ENCODE results near the gene KMT2D.

Gene KMT2D

GRCh38 chr12:49093792-49094159, 33.2 kb upstream of the KMT2D start:
- DNase-seq (ENCODE audit: extremely low spot score) = no peak
- POLR2A ChIA-PET = interaction anchor here (1.1 to 1.7 kb wide), 3 partner anchors 14 to 37 kb away, joined by 4 to 8 read pairs (median 4); partner anchors contain the start of gene TUBA1B
- TF ChIP-seq SUZ12 (IDR thresholded peaks at IDR 0.05) (no peak), BHLHE40 (IDR thresholded peaks at IDR 0.05; ENCODE audit: borderline replicate concordance) (no peak), ELF4 (IDR thresholded peaks at IDR 0.05) (no peak), L3MBTL2 (conservative IDR thresholded peaks at IDR 0.05) (no peak), LEF1 (IDR thresholded peaks at IDR 0.05; ENCODE audit: borderline replicate concordance) (no peak), FOXA1 (IDR thresholded peaks at IDR 0.05) (no peak), FOXM1 (IDR thresholded peaks at IDR 0.05; ENCODE audit: borderline replicate concordance) (no peak), CTBP1 (IDR thresholded peaks at IDR 0.05; ENCODE audit: borderline replicate concordance) (no peak), SP1 (IDR thresholded peaks at IDR 0.05) (no peak), ZNF384 (IDR thresholded peaks at IDR 0.05) (no peak), HDGF (IDR thresholded peaks at IDR 0.05; ENCODE audit: borderline replicate concordance) (no peak), NFRKB (IDR thresholded peaks at IDR 0.05) (no peak), PKNOX1 (IDR thresholded peaks at IDR 0.05) (no peak), TARDBP (IDR thresholded peaks at IDR 0.05) (no peak), ARNT (IDR thresholded peaks at IDR 0.05) (no peak), FOXK2 (IDR thresholded peaks at IDR 0.05) (no peak)

GRCh38 chr12:49092816-49093406, 32.3 kb upstream of the KMT2D start:
- TF ChIP-seq NFRKB (IDR thresholded peaks at IDR 0.05) = no peak
- no peak for TF ChIP-seq ELF4 (IDR thresholded peaks at IDR 0.05)
- no peak for TF ChIP-seq LEF1 (IDR thresholded peaks at IDR 0.05; ENCODE audit: borderline replicate concordance)
- TF ChIP-seq ZNF384 (IDR thresholded peaks at IDR 0.05) = no peak
- TF ChIP-seq FOXM1 (IDR thresholded peaks at IDR 0.05; ENCODE audit: borderline replicate concordance) = no peak
- TF ChIP-seq CTBP1 (IDR thresholded peaks at IDR 0.05; ENCODE audit: borderline replicate concordance) = no peak
- TF ChIP-seq FOXK2 (IDR thresholded peaks at IDR 0.05) = no peak
- TF ChIP-seq L3MBTL2 (conservative IDR thresholded peaks at IDR 0.05) = no peak
- TF ChIP-seq ARNT (IDR thresholded peaks at IDR 0.05) = no peak
- TF ChIP-seq BHLHE40 (IDR thresholded peaks at IDR 0.05; ENCODE audit: borderline replicate concordance) = no peak
- no peak for TF ChIP-seq SUZ12 (IDR thresholded peaks at IDR 0.05)
- no peak for TF ChIP-seq HDGF (IDR thresholded peaks at IDR 0.05; ENCODE audit: borderline replicate concordance)
- TF ChIP-seq PKNOX1 (IDR thresholded peaks at IDR 0.05) = no peak
- no peak for TF ChIP-seq SP1 (IDR thresholded peaks at IDR 0.05)
- no peak for TF ChIP-seq TARDBP (IDR thresholded peaks at IDR 0.05)
- no peak for TF ChIP-seq FOXA1 (IDR thresholded peaks at IDR 0.05)
- no peak for DNase-seq (ENCODE audit: extremely low spot score)
- POLR2A ChIA-PET = interaction anchor here (1.1 to 1.6 kb wide), 6 partner anchors 9 to 38 kb away, joined by 4 to 18 read pairs (median 5); partner anchors contain the start of genes RHEBL1 and TUBA1B
- CTCF ChIA-PET = interaction anchor here (0.6 to 2.2 kb wide), 12 partner anchors 8 to 171 kb away, joined by 3 to 28 read pairs (median 4); partner anchors contain the start of genes LMBR1L and RHEBL1

More at GRCh38 chr12:49093792-49094159, 33.2 kb upstream of the KMT2D start:
- CTCF ChIA-PET = interaction anchor here (0.7 to 1.4 kb wide), 4 partner anchors 9 to 50 kb away, joined by 3 read pairs; partner anchors contain the start of gene RHEBL1

GRCh38 chr12:49092086-49092815, 31.7 kb upstream of the KMT2D start:
- CTCF ChIA-PET = interaction anchor here (0.6 to 2.2 kb wide), 11 partner anchors 8 to 171 kb away, joined by 3 to 28 read pairs (median 4); partner anchors contain the start of genes LMBR1L and RHEBL1
- TF ChIP-seq FOXK2 (IDR thresholded peaks at IDR 0.05) = no peak
- no peak for TF ChIP-seq CTBP1 (IDR thresholded peaks at IDR 0.05; ENCODE audit: borderline replicate concordance)
- no peak for TF ChIP-seq PKNOX1 (IDR thresholded peaks at IDR 0.05)
- no peak for TF ChIP-seq NFRKB (IDR thresholded peaks at IDR 0.05)
- TF ChIP-seq L3MBTL2 (conservative IDR thresholded peaks at IDR 0.05) = no peak
- no peak for TF ChIP-seq SP1 (IDR thresholded peaks at IDR 0.05)
- no peak for TF ChIP-seq HDGF (IDR thresholded peaks at IDR 0.05; ENCODE audit: borderline replicate concordance)
- no peak for TF ChIP-seq FOXA1 (IDR thresholded peaks at IDR 0.05)
- no peak for TF ChIP-seq LEF1 (IDR thresholded peaks at IDR 0.05; ENCODE audit: borderline replicate concordance)
- DNase-seq (ENCODE audit: extremely low spot score) = peak; percentile 58
- POLR2A ChIA-PET = interaction anchor here (0.6 to 1.6 kb wide), 7 partner anchors 9 to 143 kb away, joined by 3 to 18 read pairs (median 4); partner anchors contain the start of genes RHEBL1 and TUBA1B

- ChIA-PET CTCF (interaction anchor here (0.8 to 2.2 kb wide), 6 partner anchors 8 to 132 kb away, joined by 3 to 28 read pairs (median 6); partner anchors contain the start of genes LMBR1L and RHEBL1), POLR2A (interaction anchor here (0.6 to 1.6 kb wide), 6 partner anchors 10 to 144 kb away, joined by 3 to 18 read pairs (median 5); partner anchors contain the start of genes RHEBL1 and TUBA1B)
- TF ChIP-seq LEF1 (IDR thresholded peaks at IDR 0.05; ENCODE audit: borderline replicate concordance) = no peak
- TF ChIP-seq HDGF (IDR thresholded peaks at IDR 0.05; ENCODE audit: borderline replicate concordance) = no peak
- TF ChIP-seq FOXA1 (IDR thresholded peaks at IDR 0.05) = no peak
- TF ChIP-seq L3MBTL2 (conservative IDR thresholded peaks at IDR 0.05) = no peak
- no peak for TF ChIP-seq CTBP1 (IDR thresholded peaks at IDR 0.05; ENCODE audit: borderline replicate concordance)
- no peak for TF ChIP-seq FOXM1 (IDR thresholded peaks at IDR 0.05; ENCODE audit: borderline replicate concordance)
- no peak for TF ChIP-seq NFRKB (IDR thresholded peaks at IDR 0.05)
- no peak for TF ChIP-seq BHLHE40 (IDR thresholded peaks at IDR 0.05; ENCODE audit: borderline replicate concordance)
- TF ChIP-seq ARNT (IDR thresholded peaks at IDR 0.05) = no peak
- no peak for TF ChIP-seq PKNOX1 (IDR thresholded peaks at IDR 0.05)
- TF ChIP-seq SP1 (IDR thresholded peaks at IDR 0.05) = no peak
- no peak for DNase-seq (ENCODE audit: extremely low spot score)
Measured at GRCh38 chr12:49091836-49092085, 31.2 kb upstream of the KMT2D start.

Measured in HEK293T (cell line).